ENCODE measurements around the gene HLA-DOB.

DNA sequence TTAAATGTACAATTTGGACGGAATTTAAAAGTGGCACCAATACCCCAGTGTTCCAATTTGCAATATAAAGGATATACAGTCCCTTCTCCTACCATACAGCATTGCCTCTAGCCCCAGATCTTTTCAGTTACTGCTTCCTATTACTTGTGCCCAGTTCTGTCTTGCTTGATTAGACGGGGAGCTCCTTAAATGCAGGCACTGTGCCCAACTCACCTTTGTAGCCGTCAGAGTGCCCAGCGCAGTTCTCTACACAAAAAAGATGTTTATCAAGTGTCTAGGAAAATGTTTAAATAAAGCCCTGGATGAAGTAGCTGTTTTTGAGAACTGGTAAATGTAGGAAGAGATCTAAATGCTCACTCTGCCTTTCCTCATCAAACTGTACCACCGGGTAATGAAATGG lies 14.1 kb upstream of the HLA-DOB start:
- TF ChIP-seq, protein P1, sequence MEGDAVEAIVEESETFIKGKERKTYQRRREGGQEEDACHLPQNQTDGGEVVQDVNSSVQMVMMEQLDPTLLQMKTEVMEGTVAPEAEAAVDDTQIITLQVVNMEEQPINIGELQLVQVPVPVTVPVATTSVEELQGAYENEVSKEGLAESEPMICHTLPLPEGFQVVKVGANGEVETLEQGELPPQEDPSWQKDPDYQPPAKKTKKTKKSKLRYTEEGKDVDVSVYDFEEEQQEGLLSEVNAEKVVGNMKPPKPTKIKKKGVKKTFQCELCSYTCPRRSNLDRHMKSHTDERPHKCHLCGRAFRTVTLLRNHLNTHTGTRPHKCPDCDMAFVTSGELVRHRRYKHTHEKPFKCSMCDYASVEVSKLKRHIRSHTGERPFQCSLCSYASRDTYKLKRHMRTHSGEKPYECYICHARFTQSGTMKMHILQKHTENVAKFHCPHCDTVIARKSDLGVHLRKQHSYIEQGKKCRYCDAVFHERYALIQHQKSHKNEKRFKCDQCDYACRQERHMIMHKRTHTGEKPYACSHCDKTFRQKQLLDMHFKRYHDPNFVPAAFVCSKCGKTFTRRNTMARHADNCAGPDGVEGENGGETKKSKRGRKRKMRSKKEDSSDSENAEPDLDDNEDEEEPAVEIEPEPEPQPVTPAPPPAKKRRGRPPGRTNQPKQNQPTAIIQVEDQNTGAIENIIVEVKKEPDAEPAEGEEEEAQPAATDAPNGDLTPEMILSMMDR (conservative IDR thresholded peaks at IDR 0.05 in 1 of 2, IDR thresholded peaks at IDR 0.05 in 1 of 2; ENCODE audit: low read depth in 1 of 2, low read length in 2 of 2): no peak
- no peak for TF ChIP-seq EZH2 (IDR thresholded peaks at IDR 0.05; ENCODE audit: low read length, missing control alignments)
